HG03457 (cell line): Measurements from ENCODE around the gene GAST.

Experiments used
- ATAC-seq: cut with Tn5 transposase; IDR thresholded peaks from one replicate; pipeline ENCODE4 v1.9.1; 2021; ENCODE audit warnings: moderate number of reproducible peaks; ENCODE audit not compliant: unreplicated experiment

Gene GAST

DNA sequence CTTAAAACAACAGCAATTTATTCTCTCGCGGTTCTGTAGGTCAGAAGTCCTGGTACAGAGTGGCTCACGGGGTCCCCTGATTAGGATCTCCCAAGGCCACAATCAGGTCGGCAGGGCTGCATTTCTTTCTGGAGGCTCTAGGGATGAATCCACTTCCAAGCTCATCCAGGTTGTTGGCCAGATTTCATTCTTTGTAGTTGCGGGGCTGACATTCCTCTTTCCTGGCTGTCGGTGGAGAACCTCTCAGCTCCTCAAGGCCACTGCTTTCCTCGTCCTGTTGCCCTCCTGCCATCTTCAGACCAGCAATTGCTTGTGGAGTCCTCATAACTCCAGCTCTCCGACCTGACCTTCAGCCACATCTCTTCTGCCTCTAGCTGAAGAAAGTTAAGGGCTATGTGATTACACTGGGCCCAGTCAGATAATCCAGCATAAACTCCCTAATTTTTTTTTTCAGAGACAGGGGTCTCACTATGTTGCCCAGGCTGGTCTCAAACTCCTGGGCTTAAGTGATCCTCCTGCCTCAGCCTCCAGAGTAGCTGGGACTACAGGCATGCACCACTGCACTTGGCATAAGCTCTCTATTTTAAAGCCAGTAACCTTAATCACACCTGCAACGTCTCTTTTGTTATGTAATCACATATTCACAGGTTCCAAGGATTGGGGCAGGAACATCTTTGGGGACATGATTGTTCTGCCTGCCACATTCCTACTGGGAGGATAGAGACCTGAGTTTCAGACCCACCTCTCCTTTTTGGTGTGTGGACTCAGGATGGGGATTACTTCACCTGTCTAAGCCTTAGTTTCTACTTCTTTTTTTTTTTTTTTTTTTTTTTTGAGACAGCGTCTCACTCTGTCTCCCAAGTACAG is 4.1 kb upstream of the GAST start:
- ATAC-seq: no peak

DNA sequence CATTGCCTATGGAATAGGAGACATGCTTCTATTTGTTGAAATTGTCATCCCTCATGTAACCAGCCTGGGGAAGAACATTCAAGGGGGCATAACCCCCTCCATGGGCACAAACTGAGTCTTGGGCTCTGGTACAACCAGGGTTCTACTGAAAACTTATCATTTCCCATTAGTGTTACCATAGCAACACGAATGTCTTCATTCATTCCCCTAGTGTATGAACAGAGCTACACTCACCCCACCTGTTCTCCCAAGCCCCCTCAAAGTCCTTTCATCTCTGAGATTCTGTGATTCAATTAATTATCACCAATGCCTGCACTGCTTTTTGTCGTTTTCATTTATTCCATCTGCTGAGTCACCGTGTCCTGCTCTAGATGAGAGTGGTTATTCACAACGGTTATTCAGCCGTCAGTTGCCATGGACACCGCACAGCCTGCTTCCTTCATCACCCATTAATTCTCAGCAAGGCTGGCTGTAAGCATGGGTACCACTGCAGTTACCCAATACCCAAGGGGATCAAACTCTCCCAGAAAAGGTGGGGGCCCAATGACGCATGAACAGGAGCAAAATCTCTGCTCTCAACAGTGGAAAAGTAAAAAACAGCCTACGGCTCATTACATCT is 1.6 kb upstream of the GAST start:
- ATAC-seq: no peak

DNA sequence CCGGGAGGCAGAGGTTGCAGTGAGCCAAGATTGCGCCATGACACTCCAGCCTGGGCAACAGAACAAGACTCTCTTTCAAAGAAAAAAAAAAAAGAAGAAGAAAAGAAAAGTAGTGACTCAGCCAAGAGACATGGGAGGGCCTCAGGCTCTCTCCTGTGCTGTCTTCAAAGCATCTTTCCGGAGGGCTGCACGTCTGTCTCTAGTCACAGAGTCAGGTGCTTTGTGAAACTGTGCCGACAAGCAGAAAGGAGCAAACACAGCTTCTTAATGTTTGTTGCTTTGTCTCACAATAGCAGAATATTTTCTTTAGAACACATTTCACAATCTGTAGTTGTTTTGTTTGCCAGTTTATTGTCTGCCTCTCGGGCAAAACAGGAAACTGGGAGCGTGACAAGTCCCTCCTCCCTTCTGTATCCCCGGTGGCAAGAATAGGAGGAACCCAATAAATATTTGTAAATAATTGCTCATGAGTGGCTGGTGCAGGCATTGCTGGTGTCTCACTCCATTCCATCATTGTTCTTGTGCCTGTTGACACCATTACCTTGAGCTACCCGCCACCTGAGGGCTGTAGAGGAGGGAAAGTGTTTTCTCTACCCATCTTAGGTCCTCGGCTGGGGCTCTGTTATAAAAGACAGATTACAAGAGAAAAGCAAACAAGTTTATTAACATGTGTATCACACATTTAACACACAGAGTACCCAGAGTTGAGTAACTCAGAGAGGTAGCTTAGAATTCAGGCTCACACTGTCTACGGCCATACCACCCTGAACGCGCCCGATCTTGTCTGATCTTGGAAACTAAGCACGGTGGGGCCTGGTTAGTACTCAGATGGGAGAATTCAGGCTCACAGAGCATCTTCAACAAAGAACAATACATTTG is 5.5 kb downstream of the GAST start:
- no peak for ATAC-seq

- no peak for ATAC-seq
Observed at GRCh38 chr17:41718287-41718645, 6.1 kb downstream of the GAST start.

DNA sequence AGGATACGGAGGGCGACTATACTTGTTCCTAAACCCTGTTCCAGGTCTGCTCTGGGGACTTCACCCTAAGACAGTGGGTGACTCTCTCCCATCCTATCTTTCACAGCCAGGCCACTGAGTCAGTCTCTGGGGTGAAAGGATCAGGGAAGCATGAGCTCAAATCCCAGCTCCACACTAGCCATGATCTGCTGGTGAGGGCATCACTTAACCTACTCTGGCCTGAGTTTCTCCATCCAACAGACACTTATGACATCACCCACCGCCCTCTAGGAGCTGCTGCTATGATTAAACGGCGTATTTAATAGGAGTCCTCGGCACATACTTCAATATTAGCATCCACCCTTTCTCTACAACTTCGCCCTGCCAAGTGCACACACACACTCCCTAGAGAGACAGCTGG is 10.1 kb downstream of the GAST start:
- no peak for ATAC-seq

GRCh38 chr17:41723801-41724475 is 11.8 kb downstream of the GAST start:
- ATAC-seq: no peak

GRCh38 chr17:41724476-41725050 is 12.4 kb downstream of the GAST start:
- no peak for ATAC-seq

GRCh38 chr17:41725134-41725533 is 13.0 kb downstream of the GAST start:
- no peak for ATAC-seq

- no peak for ATAC-seq
Observed at GRCh38 chr17:41728056-41728455, 15.9 kb downstream of the GAST start.

DNA sequence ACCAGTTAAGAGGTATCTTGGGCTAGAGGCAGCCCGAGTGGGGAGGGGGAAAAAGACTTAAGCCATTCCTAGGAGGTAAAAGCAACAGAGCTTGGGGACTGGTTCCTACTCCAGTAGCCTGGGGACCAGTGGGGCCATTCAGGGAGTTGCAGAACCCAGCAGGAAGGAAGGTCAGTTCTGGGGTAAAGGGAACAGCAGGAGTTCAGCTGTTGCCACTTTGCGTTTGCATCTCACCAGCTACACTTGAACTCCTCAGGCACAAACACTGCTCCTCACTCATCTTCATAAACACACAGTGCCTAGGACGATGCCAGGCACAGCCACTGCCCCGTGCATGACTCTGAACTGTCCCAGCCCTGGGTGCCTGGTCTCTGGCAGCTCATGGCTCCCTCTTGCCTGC is 18.3 kb downstream of the GAST start:
- no peak for ATAC-seq

DNA sequence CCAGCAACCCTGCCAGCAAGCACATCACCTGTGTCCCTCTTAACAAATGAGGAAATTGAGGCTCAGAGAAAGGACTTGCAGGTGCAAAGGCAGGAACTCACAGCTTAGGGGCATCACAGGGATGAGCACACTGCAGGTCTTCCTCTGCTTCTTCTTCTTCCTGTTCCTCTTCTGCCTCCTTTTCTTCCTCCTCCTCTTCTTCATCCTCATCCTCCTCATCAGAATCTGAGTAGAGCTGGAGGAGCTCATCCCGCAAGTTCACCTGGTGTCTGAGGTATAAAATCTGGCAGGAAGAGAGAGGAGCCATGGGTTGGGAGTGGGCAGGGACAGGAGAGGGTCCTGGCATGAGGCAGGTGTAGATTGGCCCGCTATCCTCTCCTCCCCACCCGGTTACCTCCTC is 19.7 kb downstream of the GAST start:
- ATAC-seq: no peak

- no peak for ATAC-seq
Observed at GRCh38 chr17:41733348-41734138, 21.4 kb downstream of the GAST start.

DNA sequence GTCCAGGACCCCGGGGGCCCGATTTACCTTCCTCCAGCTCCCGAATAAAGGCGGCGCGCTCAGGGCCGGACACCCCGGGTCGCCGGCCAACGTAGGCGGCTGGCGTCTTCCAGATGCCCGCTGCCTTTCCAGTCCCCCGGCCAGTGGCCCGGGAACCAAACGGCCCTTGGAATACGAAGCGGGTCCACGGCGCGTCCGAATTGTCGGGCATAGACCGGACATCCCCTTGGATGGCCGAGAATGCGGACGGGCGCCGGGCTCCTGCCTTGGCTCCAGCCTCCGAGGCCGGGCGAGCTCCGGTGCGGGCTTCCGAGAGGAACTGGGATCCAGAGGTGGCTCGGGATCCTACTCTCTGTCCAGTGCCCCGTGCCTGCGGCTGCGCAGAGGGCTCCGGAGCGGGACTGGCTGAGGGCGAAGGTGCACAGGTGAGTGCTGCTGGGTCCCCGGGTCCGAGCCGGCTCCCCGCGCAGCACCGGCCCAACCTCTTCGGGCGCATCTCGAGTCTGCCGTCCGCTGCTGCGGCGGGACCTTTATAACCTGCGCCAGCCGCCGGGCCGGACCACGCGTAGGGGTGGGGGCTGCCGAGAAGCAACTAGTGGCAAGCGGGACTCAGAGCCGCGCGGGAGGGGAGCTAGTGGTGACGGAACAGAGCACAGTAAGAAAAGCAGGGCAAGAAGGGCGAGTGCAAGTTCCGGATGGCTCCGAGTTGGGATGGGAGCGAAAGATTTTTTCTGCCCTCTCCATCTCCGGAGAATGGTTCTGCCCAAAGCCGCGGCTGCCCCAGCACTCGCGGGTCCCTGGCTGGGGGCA is 22.2 kb downstream of the GAST start, which contains the start of gene HAP1:
Gene HAP1, minus strand, starts transcription at position 505 of the 810 bp plus-strand sequence. Its CDS starts 9 bp downstream, at position 496.
- no peak for ATAC-seq

- ATAC-seq: no peak
Observed at GRCh38 chr17:41734949-41735313, 22.8 kb downstream of the GAST start.

GRCh38 chr17:41735744-41736143 is 23.6 kb downstream of the GAST start:
- ATAC-seq: no peak

DNA sequence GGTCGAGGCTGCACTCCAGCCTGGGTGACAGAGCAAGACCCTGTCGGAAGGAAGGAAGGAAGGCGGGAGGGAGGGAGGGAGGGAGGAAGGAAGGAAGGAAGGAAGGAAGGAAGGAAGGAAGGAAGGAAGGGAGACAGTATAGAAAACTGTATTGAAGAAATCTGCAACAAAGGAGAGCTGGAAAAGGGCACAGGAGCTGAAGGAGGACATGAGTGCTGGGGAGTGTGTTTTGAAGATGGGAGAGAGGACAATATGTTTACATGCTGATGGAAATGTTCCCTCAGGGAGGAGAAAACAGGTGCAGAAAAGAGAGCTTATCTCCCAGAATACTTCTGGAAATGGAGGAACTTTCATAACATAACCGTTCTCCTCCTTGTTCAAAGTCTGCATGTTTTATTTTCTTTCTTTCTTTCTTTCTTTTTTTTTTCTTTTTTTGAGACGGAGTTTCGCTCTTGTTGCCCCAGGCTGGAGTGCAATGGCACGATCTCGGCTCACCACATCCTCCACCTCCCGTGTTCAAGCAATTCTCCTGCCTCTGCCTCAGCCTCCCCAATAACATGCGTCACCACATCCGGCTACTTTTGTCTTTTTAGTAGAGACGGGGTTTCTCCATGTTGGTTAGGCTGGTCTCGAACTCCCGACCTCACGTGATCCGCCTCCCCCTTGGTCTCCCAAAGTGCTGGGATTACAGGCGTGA is 25.0 kb downstream of the GAST start:
- no peak for ATAC-seq

GRCh38 chr17:41737680-41738023 is 25.5 kb downstream of the GAST start:
- ATAC-seq: no peak

- ATAC-seq: no peak
Observed at GRCh38 chr17:41738077-41738800, 26.1 kb downstream of the GAST start.
